Astrocyte of the cerebellum (primary cell): ENCODE measurements around the gene SRI.
"Not testable (repeated sequence)": the region's sequence is repeated elsewhere in the genome, so short reads cannot be mapped to it uniquely, and the experiment has no call there.

Source experiments
- DNase-seq: peaks from one replicate; pipeline ENCODE4 v3.0.0-alpha.2; 2011; ENCODE audit warnings: low read depth
- H3K4me3 ChIP-seq: 2 replicates; pipeline ENCODE4 v1.5.1; 2011; ENCODE audit warnings: mild to moderate bottlenecking, low read depth, low read length, moderate library complexity
- in situ Hi-C: cut with HindIII; loops from 2 replicates; pipeline ENCODE4 v1.10.0; 2017; ENCODE audit warnings: low sequenced_read_pairs
- TF ChIP-seq, protein P1 (sequence below): IDR thresholded peaks from 2 replicates; pipeline ENCODE4 v1.5.1; 2012; ENCODE audit warnings: low read length, low read depth, moderate library complexity, mild to moderate bottlenecking; ENCODE audit errors: missing control alignments

The SRI gene

DNA sequence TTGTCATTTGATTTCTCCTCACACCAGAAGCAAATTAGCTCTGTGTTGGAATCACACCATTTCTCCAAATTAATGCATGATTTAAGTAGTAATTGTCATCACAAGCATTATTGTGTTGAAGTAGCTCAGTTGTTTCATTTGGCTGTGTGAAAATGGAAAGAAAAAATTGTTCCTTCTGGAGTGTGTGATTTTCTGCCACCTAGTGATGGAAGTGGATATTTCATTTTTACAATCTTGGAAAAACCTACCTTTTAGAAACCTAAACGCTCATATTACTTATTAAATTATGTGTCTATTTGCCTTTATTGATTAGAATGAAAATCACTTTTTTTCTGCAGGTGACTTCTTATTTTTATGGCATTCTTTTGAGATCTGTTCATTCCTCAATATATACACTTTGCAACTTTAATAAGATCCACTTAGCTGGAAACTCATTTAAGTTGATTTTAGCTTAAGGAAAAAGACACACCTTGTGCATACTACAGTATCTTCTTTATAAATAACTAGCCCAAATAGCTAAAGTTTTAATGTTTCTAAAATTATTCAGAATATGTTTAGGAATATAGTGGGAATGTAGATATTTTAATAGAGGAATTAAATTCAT is 50.0 kb downstream of the SRI start:
- no peak for DNase-seq
- TF ChIP-seq, protein P1, sequence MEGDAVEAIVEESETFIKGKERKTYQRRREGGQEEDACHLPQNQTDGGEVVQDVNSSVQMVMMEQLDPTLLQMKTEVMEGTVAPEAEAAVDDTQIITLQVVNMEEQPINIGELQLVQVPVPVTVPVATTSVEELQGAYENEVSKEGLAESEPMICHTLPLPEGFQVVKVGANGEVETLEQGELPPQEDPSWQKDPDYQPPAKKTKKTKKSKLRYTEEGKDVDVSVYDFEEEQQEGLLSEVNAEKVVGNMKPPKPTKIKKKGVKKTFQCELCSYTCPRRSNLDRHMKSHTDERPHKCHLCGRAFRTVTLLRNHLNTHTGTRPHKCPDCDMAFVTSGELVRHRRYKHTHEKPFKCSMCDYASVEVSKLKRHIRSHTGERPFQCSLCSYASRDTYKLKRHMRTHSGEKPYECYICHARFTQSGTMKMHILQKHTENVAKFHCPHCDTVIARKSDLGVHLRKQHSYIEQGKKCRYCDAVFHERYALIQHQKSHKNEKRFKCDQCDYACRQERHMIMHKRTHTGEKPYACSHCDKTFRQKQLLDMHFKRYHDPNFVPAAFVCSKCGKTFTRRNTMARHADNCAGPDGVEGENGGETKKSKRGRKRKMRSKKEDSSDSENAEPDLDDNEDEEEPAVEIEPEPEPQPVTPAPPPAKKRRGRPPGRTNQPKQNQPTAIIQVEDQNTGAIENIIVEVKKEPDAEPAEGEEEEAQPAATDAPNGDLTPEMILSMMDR, result peak; percentile 39
- in situ Hi-C loops, result no loop called here
- no peak overlapping the region for H3K4me3 ChIP-seq

DNA sequence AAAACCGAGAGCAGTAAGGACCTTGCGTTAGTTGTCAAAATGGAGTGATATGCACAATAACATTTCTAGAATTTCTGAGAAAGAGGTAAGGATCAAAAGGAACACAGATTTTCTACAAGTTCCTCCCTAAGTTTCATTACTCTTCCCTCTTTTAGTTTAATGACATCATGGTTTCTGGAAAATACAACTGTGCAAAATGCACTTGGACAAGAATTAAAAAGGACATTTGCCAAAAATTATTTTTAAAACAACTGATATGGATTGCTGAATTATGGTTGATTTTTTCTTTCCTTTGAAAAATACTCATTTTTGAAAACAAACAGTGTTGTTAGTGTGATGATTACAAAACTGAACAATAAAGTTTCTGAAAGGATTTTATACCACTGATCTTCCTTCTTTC is 52.1 kb downstream of the SRI start:
- no peak for DNase-seq
- no peak overlapping the region for H3K4me3 ChIP-seq
- in situ Hi-C loops, result no loop called here
- TF ChIP-seq, protein P1, result no peak

DNA sequence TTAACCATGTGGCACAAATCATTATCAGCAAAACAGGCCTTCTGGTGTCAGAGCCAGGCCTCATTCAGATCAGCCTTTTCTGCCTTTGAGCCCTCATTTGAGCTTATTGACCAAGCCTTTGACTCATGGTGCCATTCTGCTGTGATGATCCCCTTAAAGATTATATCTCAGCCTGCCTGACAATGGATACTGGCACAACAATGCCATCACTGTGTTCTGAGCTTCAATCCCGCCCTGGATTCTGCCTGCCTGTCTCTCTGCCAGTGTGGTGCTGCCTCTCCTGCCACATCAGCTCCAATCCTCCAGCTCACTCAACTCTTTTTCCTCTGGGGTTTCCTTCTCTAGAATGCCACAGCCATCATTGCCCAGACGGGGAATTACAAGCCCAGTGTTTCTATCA is 52.6 kb downstream of the SRI start:
- DNase-seq, result no peak
- TF ChIP-seq, protein P1, result no peak
- in situ Hi-C loops, result no loop called here
- H3K4me3 ChIP-seq, result no peak overlapping the region

DNA sequence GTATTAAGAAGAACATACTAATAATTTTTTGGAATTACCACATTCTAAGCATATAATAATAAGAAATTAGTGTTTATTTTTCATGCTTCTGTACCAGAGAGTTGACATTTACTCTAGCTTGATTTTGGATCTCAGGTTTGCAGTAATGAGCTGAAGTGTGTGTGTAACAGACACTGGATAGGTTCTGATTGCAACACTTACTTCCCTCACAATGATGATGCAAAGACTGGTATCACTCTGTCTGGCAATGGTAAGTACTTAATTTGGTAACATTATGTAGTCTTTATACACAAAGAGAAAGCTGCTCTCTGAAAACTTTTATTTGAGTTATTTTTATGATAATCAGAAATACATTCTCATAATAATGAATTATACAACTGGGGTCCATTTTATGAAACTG is 54.1 kb downstream of the SRI start:
- H3K4me3 ChIP-seq, result no peak overlapping the region
- TF ChIP-seq, protein P1, result no peak
- no peak for DNase-seq
- in situ Hi-C loops, result no loop called here

DNA sequence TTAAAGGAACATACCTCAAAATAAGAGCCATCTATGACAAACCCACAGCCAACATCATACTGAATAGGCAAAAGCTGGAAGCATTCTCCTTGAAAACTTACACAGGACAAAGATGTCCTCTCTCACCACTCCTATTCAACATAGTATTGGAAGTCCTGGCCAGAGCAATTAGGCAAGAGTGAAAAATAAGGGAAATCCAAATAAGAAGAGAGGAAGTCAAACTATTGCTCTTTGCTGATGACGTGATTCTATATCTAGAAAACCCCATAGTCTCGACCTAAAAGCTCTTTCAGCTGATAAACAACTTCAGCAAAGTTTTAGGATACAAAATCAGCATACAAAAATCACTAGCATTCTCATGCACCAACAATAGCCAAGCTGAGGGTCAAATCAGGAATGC is 60.1 kb downstream of the SRI start:
- in situ Hi-C loops, H3K4me3 ChIP-seq, DNase-seq: not testable (repeated sequence)

DNA sequence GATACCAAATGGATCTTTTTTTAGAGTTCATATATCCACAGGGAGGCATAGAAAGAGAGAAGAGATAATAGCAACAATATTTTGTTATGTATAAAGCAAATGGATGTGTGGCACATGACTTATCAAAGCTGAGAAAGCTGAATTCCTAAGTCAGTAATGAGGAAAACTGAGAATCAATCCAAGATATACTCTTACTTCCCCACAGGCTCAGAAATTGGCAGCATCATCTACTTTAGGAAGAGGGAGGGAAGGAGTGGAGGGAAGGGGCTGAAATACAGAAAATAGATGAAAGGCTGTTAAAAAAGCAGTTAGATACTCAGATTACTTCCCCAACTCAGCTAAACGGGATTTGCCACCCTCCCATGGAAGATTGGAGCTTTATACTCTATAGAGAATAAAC is 63.5 kb downstream of the SRI start:
- DNase-seq, result no peak
- H3K4me3 ChIP-seq, result no peak overlapping the region
- TF ChIP-seq, protein P1, result no peak
- in situ Hi-C loops, result no loop called here

DNA sequence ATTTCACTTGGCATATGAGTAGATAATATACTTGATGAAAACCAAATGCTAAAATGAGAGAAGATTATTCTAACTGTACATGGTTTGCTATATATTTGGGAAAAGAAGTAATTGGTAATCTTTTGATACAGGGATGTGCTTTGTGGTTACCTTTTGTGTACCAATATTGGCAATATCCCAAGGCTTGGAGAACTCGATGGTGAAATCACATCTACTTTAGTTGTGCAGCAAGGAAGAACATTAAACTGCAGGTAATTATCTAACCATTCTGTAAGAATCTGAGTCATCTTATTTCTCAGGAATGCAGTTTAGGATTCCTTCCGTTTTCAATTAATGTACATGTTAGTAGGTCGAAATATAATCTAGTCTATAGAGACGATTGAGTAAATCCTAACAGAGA is 64.1 kb downstream of the SRI start:
- H3K4me3 ChIP-seq, result no peak overlapping the region
- TF ChIP-seq, protein P1, result no peak
- in situ Hi-C loops, result no loop called here
- no peak for DNase-seq
